Measurements from ENCODE around the gene LPO.

The LPO gene

GRCh38 chr17:58238147-58238634 is at the start of gene LPO:
Gene LPO, plus strand, starts transcription at chr17:58238584. Its CDS starts 4,396 bp downstream, at chr17:58242980.
- DNase-seq: no peak

GRCh38 chr17:58189436-58190146 is 48.8 kb upstream of the LPO start:
- no peak for DNase-seq

GRCh38 chr17:58191241-58191896 is 47.0 kb upstream of the LPO start:
- no peak for DNase-seq

- DNase-seq: no peak
Measured at GRCh38 chr17:58192612-58193011, 45.8 kb upstream of the LPO start, which contains the start of gene EPX. Gene EPX, plus strand, starts transcription at chr17:58192726. Its CDS starts 121 bp downstream, at chr17:58192847.

GRCh38 chr17:58193641-58194255 is 44.6 kb upstream of the LPO start:
- no peak for DNase-seq

- DNase-seq: no peak
Measured at GRCh38 chr17:58195518-58196123, 42.8 kb upstream of the LPO start.

- DNase-seq: no peak
Measured at GRCh38 chr17:58196610-58197009, 41.8 kb upstream of the LPO start.

GRCh38 chr17:58200024-58200633 is 38.3 kb upstream of the LPO start:
- DNase-seq: no peak

GRCh38 chr17:58202859-58203258 is 35.5 kb upstream of the LPO start:
- no peak for DNase-seq

GRCh38 chr17:58204796-58205195 is 33.6 kb upstream of the LPO start:
- no peak for DNase-seq

GRCh38 chr17:58205936-58206335 is 32.4 kb upstream of the LPO start:
- no peak for DNase-seq

GRCh38 chr17:58207451-58207850 is 30.9 kb upstream of the LPO start:
- DNase-seq: no peak

GRCh38 chr17:58208344-58208743 is 30.0 kb upstream of the LPO start:
- no peak for DNase-seq

GRCh38 chr17:58210922-58211321 is 27.5 kb upstream of the LPO start:
- no peak for DNase-seq

GRCh38 chr17:58215685-58216084 is 22.7 kb upstream of the LPO start:
- DNase-seq: no peak

GRCh38 chr17:58217766-58218165 is 20.6 kb upstream of the LPO start:
- DNase-seq: no peak

- peak; percentile 71 for DNase-seq
Measured at GRCh38 chr17:58219007-58219788, 19.2 kb upstream of the LPO start, which contains the start of gene MKS1. Gene MKS1, minus strand, starts transcription at chr17:58219255. Its CDS starts 25 bp downstream, at chr17:58219230.

- no peak for DNase-seq
Measured at GRCh38 chr17:58219789-58220183, 18.6 kb upstream of the LPO start.

GRCh38 chr17:58224315-58224714 is 14.1 kb upstream of the LPO start:
- DNase-seq: no peak

GRCh38 chr17:58227733-58228132 is 10.7 kb upstream of the LPO start:
- DNase-seq: no peak

- no peak for DNase-seq
Measured at GRCh38 chr17:58228679-58229078, 9.7 kb upstream of the LPO start.

- DNase-seq: no peak
Measured at GRCh38 chr17:58229384-58229783, 9.0 kb upstream of the LPO start.

Data from NCI-H1417 treated with DMSO at 0.1 percent for 48 hours (cell line).